Stimulated activated CD8-positive, alpha-beta memory T cell treated with anti-CD3 and anti-CD28 coated beads, Interleukin-2, amount 100 ng/mL, for 1 hour (primary cell): ENCODE measurements around the gene BEST3.
"Not testable (repeated sequence)": the region's sequence is repeated elsewhere in the genome, so short reads cannot be mapped to it uniquely, and the experiment has no call there.

Source experiments
- DNase-seq, 2 donors: peaks; one replicate each; pipeline ENCODE4 v3.0.0-alpha.2; 2020; ENCODE audit warnings: low read depth in 2 of 2

Gene BEST3

GRCh38 chr12:69649529-69649928 is 49.6 kb downstream of the BEST3 start:
- DNase-seq, result no peak

GRCh38 chr12:69648476-69648875 is 50.6 kb downstream of the BEST3 start:
- no peak for DNase-seq

- no peak for DNase-seq
Measured at GRCh38 chr12:69647178-69647577, 51.9 kb downstream of the BEST3 start.

GRCh38 chr12:69645031-69645430 is 54.1 kb downstream of the BEST3 start:
- no peak for DNase-seq

- DNase-seq, result no peak
Measured at GRCh38 chr12:69644511-69644910, 54.6 kb downstream of the BEST3 start.

GRCh38 chr12:69642531-69642930 is 56.6 kb downstream of the BEST3 start:
- DNase-seq, result no peak

GRCh38 chr12:69641546-69641945 is 57.6 kb downstream of the BEST3 start:
- no peak for DNase-seq

- DNase-seq, result peak; percentile 14 to 36
Measured at GRCh38 chr12:69639400-69640016, 59.6 kb downstream of the BEST3 start.

- no peak for DNase-seq
Measured at GRCh38 chr12:69633061-69633460, 66.0 kb downstream of the BEST3 start.

- no peak for DNase-seq
Measured at GRCh38 chr12:69630191-69630590, 68.9 kb downstream of the BEST3 start.

- DNase-seq, result no peak
Measured at GRCh38 chr12:69627501-69627900, 71.6 kb downstream of the BEST3 start.

- DNase-seq, result no peak
Measured at GRCh38 chr12:69623970-69624369, 75.1 kb downstream of the BEST3 start.

- no peak for DNase-seq
Measured at GRCh38 chr12:69621551-69621950, 77.6 kb downstream of the BEST3 start.

- DNase-seq, result no peak
Measured at GRCh38 chr12:69620921-69621320, 78.2 kb downstream of the BEST3 start.

GRCh38 chr12:69620077-69620476 is 79.0 kb downstream of the BEST3 start:
- DNase-seq, result no peak

- no peak for DNase-seq
Measured at GRCh38 chr12:69619050-69619449, 80.1 kb downstream of the BEST3 start.

- DNase-seq, result no peak
Measured at GRCh38 chr12:69616025-69616424, 83.1 kb downstream of the BEST3 start.

GRCh38 chr12:69613351-69613750 is 85.8 kb downstream of the BEST3 start:
- DNase-seq, result no peak

GRCh38 chr12:69610729-69611128 is 88.4 kb downstream of the BEST3 start, which contains the start of gene LRRC10:
Gene LRRC10, minus strand, starts transcription at chr12:69610907. Its CDS starts 69 bp downstream, at chr12:69610838.
- DNase-seq, result no peak

- DNase-seq, result no peak
Measured at GRCh38 chr12:69610126-69610525, 89.0 kb downstream of the BEST3 start.

GRCh38 chr12:69608114-69608513 is 91.0 kb downstream of the BEST3 start:
- no peak for DNase-seq

GRCh38 chr12:69604275-69604674 is 94.8 kb downstream of the BEST3 start:
- not testable (repeated sequence) for DNase-seq
